RKO (cell line): ENCODE measurements around the gene RTP2.

ENCODE experiments used
- DNase-seq: peaks from one replicate; pipeline ENCODE4 v3.0.0-alpha.2; 2016; ENCODE audit warnings: low spot score

RTP2 gene, protein sequence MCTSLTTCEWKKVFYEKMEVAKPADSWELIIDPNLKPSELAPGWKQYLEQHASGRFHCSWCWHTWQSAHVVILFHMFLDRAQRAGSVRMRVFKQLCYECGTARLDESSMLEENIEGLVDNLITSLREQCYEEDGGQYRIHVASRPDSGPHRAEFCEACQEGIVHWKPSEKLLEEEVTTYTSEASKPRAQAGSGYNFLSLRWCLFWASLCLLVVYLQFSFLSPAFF

DNA sequence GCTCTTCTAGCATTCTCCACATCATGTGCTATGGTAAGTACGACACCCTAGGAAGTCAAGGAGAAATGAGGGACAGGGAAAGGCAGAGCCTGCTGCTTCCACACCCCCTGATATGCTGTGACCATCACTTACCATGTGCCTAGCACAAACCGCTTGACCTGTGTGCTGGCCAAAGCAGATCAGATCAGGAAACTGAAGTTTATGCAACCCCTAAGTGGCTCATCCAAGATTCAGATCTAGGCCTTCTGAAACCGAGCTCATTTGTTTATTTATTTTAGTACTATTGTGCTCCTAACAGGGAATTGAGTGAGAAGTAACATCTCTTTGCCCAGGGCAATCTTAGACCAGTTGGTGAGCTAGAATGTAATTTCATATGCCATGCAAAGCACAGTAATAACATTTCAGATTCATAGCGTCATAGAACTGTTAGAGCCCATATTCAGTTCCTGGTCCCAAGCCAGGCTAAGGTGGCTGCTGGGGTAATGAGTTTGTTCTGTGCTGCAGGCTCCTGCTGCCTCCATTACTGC, at the start of gene RTP2:
Gene RTP2 (minus strand): TSS at position 51 of the 527 bp plus-strand sequence. CDS start 429 bp downstream, outside the sequence.
- DNase-seq = no peak

DNA sequence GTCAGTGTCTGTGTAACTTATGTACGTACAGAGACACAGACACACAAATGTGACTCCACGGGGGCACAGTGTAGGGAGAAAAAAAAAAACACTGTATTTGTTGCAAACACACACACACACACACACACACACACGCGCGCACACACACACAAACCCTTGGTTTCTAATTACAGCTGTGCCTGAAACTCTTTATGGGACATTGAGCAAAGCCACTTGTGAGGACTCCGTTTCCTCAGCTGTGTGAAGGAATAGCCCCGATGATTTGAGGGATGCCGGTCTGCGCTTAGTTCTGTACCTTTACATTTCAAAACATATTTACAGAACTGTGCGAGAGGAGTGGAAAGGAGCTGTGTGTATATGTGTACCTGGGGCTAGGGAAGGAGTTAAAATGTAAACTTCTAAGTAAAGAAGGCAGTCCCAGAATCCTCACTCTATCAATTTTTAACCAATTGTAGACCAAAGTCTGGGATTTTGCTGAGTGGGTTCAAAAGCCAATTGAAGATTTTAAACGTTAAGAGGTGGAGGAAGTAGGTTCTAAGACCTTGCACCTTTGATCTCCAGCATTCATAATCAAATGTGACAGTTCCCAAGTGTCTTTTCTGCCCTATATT, 48.3 kb upstream of the RTP2 start:
- no peak for DNase-seq

GRCh38 chr3:187750006-187750512, 47.7 kb upstream of the RTP2 start:
- no peak for DNase-seq

DNA sequence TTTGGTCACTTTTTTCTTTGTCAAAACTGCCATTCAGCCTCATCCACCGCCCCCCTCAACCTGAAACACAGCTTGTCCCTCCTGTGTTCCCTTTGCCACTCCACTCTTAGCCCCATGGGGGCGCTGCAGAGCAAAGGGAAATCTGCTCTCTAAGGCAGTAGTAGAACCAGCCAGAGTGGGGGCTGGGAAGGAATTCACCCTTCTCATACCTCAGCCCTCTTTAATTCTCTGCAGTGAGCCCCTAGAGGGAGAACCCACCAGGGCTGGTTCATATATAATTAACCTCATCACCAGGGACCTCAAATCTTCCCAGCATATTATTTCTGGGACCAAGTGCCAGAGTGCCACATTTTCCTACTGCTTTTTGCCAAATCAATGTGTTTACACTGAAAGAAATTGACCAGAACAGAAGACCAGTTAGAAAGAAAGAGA, 45.7 kb upstream of the RTP2 start:
- peak; percentile 81 for DNase-seq

DNA sequence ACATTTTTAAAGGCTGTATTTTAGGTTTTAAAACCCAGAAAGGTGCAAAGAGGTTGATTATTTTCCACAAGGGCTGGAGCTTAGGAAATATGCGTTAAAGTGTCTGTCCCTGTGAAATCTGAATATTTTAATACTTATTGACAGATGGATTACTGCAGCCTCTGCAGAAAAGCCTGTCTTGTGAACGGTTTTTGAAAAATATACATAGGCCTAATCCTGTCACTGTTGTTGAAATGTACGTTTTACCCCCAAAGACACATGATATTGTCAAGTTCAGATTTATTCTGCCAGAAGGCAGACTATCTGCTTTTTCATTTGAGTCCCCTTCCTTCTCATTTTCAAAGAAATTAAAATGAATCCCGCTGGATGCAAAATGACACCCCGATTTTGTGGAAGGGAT, 45.1 kb upstream of the RTP2 start:
- DNase-seq = no peak

GRCh38 chr3:187746442-187747281, 44.3 kb upstream of the RTP2 start:
- DNase-seq = peak; percentile 63

- DNase-seq = peak; percentile 9
Measured at GRCh38 chr3:187746059-187746441, 43.7 kb upstream of the RTP2 start.

GRCh38 chr3:187745201-187746058, 43.1 kb upstream of the RTP2 start, which contains the start of gene BCL6:
BCL6 (minus strand) TSS chr3:187745468; CDS start chr3:187733693, 11,775 bp downstream.
- DNase-seq = peak; percentile 98

GRCh38 chr3:187744169-187745151, 42.1 kb upstream of the RTP2 start:
- DNase-seq = peak; percentile 52

DNA sequence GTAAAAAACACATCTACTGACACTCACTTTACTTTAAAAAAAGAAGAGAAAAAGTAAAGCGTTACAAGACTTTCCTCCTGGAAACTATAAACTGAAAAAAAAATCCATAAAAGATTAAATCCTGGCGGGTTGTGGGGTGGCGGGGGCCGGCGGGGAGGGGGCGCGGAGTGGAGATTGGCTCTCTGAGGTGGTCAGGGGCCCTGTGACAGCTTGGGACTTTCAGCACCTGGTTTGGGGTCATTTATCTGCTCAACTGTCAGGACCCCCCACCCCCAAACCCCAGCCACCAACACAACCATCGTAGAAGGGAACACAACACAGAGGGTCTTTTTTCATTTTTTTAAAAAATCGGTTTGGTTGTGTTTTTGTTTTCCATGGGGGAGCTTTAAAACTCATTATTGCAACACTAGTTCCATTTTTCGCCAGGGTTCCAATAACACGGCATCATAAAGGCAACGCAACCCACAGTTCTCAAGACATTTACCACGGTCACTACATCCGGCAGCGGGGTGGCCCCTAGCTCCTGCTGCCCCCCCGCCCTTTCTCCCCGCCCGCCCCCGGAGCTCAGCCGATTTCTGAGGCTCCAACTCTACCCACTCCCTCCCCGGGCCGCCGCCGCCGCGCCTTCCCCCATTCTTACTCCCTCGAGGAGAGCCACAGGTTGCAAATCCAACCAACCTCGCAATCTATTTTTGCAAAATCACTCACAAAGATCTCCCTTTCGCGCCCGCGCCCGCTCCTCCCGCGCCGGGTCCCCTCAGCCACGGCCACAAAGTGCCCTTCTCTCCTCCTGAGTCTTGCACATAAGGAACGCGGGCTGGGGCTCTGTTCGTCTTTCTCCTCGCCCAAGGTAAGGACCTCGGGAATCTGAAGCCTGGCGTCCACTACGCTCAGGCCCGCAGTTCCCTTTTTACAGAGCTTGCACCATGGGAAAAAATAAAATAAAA, 41.1 kb upstream of the RTP2 start:
- DNase-seq = peak; percentile 64

DNA sequence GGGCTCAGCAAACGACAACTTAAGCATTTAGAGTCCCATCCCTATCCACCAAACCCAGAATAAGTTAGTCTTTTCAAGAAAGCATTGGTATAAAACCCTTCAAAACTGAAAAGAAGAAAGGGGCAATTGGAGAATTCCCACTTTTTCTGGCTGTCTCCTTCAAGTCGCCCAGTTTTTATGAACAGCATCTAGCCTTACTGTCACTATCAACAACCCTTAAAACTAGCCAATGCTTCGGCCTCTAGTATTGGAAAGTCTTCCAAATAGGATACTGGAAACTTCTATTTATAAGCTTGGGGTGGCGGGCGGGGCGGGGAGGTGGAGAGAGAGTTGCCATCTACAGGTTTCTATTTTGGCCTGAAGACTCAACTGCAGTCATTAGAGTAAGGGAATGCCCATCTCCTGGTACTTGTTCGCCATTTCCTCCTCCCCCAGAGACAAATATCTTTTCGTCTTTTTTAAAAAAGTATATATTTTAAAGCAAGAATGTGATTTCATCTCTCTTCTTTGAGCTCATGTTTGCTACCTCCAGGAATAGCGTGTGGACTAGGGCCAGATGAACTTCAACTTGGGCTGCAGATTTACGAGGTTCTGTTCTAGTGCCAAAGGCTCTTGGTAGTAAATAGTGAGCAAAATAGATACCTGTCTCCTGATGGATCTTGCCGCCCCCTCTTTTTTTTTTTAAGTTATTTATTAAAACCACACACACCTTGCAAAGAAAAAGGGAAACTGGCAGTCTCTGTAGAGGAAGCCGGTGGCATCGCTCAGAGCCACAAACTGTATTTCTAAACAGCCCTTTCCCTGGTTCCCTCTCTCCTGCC, 40.2 kb upstream of the RTP2 start:
- DNase-seq = no peak

- peak; percentile 86 for DNase-seq
Measured at GRCh38 chr3:187741403-187742350, 39.3 kb upstream of the RTP2 start.

- DNase-seq = peak; percentile 66
Measured at GRCh38 chr3:187740421-187741399, 38.4 kb upstream of the RTP2 start.

DNA sequence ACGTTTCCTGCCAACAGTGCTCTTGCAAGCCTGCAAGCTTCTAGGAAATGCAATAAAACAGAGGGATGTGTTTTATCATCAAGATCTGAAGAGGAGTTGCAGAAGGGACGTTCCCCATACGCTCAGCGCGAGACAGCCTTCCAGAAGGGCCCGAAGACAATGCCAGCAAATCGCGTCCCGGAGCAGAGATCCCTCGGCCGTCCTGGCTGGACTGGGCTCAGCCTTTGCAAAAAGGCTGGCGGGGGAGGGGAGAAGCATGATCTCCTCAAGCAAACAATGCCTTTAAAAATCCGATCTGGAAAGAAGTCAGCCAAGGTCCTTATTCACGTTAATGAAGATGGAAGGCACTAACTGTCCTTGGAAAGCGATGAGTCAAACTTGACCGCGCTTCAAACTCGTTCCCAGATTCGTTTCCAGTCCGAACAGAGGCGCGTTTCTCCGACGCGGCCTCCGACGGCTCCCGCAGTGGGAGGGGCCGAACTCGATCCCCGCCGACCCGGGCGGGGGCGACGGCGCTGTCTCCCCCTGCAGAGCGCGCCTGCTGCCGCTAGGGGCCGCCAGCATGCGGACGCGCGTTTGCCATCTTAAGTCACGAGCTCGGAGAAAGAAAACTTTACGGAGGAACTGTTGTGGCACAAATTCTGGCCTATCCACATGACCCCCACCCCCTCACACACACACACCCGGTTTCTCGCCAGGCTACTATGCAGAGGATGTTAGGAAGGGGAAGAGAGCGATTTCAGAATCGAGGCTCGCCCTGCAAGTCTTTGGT, 37.4 kb upstream of the RTP2 start:
- DNase-seq = peak; percentile 93

DNA sequence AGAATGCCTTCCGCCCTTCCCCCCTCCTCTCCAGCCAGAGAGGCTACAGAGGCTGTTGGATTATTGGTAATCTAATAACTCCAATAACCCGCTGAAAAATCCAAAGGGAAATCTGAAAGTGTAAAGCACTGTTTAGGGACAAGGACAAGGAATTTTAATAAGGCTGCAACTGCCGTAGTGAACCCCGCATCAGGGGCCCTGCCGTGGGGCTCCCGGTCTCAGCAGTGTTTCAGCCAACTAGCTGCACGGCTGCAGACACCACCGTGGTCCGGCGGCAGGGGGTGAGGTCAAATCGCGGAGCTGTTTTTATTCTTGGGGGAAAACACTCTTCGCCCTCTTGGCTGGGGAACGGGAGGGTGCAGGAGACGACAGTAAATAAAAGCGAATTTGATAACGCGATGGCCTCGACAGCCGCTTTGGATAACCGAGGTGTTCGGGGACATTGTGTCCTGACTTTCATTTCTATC, 36.8 kb upstream of the RTP2 start:
- no peak for DNase-seq
